Mesenchymal stem cell (in vitro differentiated cells and primary cell): Measurements from ENCODE around the gene RAB14.
A peak's percentile ranks its signal among the peaks of the same experiment; 100 is the strongest.

ENCODE experiments used
- DNase-seq: peaks from one replicate; pipeline ENCODE4 v3.0.0-alpha.2; 2013
- H2AFZ ChIP-seq: one replicate; pipeline ENCODE4 v1.6.1; 2013; ENCODE audit warnings: low read depth, mild to moderate bottlenecking, control low read depth, inconsistent platforms, low read length, moderate library complexity
- H2AK5ac ChIP-seq: 2 replicates; pipeline ENCODE4 v1.6.1; 2013; ENCODE audit warnings: low read length, moderate library complexity, mild to moderate bottlenecking, inconsistent platforms; ENCODE audit not compliant: severe bottlenecking
- H2BK120ac ChIP-seq: one replicate; pipeline ENCODE4 v1.6.1; 2013; ENCODE audit warnings: low read depth, mild to moderate bottlenecking, inconsistent platforms, low read length, moderate library complexity
- H2BK12ac ChIP-seq, 2 experiments: one replicate each; pipeline ENCODE4 v1.6.1; 2013; ENCODE audit warnings: inconsistent platforms in 2 of 2, low read length in 2 of 2, mild to moderate bottlenecking in 2 of 2, moderate library complexity in 2 of 2, control low read depth in 1 of 2
- H2BK15ac ChIP-seq: one replicate; pipeline ENCODE4 v1.6.1; 2013; ENCODE audit warnings: mild to moderate bottlenecking, low read depth, inconsistent platforms; ENCODE audit not compliant: poor library complexity, severe bottlenecking
- H2BK5ac ChIP-seq: 2 replicates; pipeline ENCODE4 v1.6.1; 2013; ENCODE audit warnings: low read depth, mild to moderate bottlenecking, low read length, control low read depth, inconsistent platforms; ENCODE audit not compliant: poor library complexity, severe bottlenecking
- H3K14ac ChIP-seq, 2 experiments: one replicate each; pipeline ENCODE4 v1.6.1; 2013; ENCODE audit warnings: inconsistent platforms in 2 of 2, low read length in 2 of 2, control low read depth in 1 of 2, mild to moderate bottlenecking in 1 of 2, moderate library complexity in 1 of 2
- H3K18ac ChIP-seq, 2 experiments: one replicate each; pipeline ENCODE4 v1.6.1; 2013; ENCODE audit warnings: inconsistent platforms in 2 of 2, low read length in 2 of 2, control low read depth in 1 of 2, low read depth in 1 of 2, mild to moderate bottlenecking in 1 of 2
- H3K23ac ChIP-seq, 2 experiments: one replicate each; pipeline ENCODE4 v1.6.1; 2013; ENCODE audit warnings: inconsistent platforms in 2 of 2, low read length in 2 of 2, mild to moderate bottlenecking in 2 of 2, moderate library complexity in 2 of 2, control low read depth in 1 of 2
- H3K27ac ChIP-seq: 2 replicates; pipeline ENCODE4 v1.5.1; 2013; ENCODE audit warnings: mild to moderate bottlenecking, moderate library complexity, low read length, control low read depth, inconsistent platforms; ENCODE audit not compliant: poor library complexity, severe bottlenecking
- H3K27me3 ChIP-seq, 2 experiments: 2 replicates each; pipeline versions ENCODE4 v1.6.1 to v1.7.0; 2013; ENCODE audit warnings: low read length in 2 of 2, mild to moderate bottlenecking in 2 of 2, moderate library complexity in 2 of 2, control low read depth in 1 of 2, inconsistent platforms in 1 of 2; ENCODE audit not compliant: control insufficient read depth in 1 of 2, insufficient read depth in 1 of 2
- H3K36me3 ChIP-seq, 2 experiments: 2 replicates each; pipeline versions ENCODE4 v1.6.1 to v1.7.0; 2013; ENCODE audit warnings: low read length in 2 of 2, control low read depth in 1 of 2, inconsistent platforms in 1 of 2, low read depth in 1 of 2, mild to moderate bottlenecking in 1 of 2; ENCODE audit not compliant: insufficient read depth in 2 of 2, control insufficient read depth in 1 of 2
- H3K4ac ChIP-seq, 2 experiments: one replicate each; pipeline ENCODE4 v1.6.1; 2013; ENCODE audit warnings: inconsistent platforms in 2 of 2, low read length in 2 of 2, mild to moderate bottlenecking in 2 of 2, moderate library complexity in 2 of 2, control low read depth in 1 of 2, low read depth in 1 of 2
- H3K4me1 ChIP-seq: 2 replicates; pipeline ENCODE4 v1.6.1; 2013; ENCODE audit warnings: low read depth, low read length, control low read depth; ENCODE audit not compliant: control insufficient read depth, insufficient read depth
- H3K4me2 ChIP-seq: 2 replicates; pipeline ENCODE4 v1.6.1; 2013; ENCODE audit warnings: low read length, mild to moderate bottlenecking, inconsistent platforms; ENCODE audit not compliant: poor library complexity, severe bottlenecking
- H3K4me3 ChIP-seq, 2 experiments: 2 replicates each; pipeline versions ENCODE4 v1.5.1 to v1.7.0; 2013; ENCODE audit warnings: low read length in 2 of 2, mild to moderate bottlenecking in 2 of 2, control low read depth in 1 of 2, low read depth in 1 of 2; ENCODE audit not compliant: insufficient read depth in 1 of 2
- H3K79me1 ChIP-seq: replicated peaks from 2 replicates; pipeline ENCODE4 v1.6.1; 2013; ENCODE audit warnings: mild to moderate bottlenecking, control low read depth, low read length, inconsistent platforms; ENCODE audit not compliant: poor library complexity, severe bottlenecking
- H3K9ac ChIP-seq: 2 replicates; pipeline ENCODE4 v1.7.0; 2013; ENCODE audit warnings: mild to moderate bottlenecking, low read length, moderate library complexity
- H3K9me3 ChIP-seq: 2 replicates; pipeline ENCODE4 v1.7.0; 2013; ENCODE audit warnings: mild to moderate bottlenecking, low read length; ENCODE audit not compliant: control insufficient read depth
- H4K8ac ChIP-seq: one replicate; pipeline ENCODE4 v1.6.1; 2013; ENCODE audit warnings: inconsistent platforms, mild to moderate bottlenecking, low read length, moderate library complexity
- H4K91ac ChIP-seq: one replicate; pipeline ENCODE4 v1.6.1; 2013; ENCODE audit warnings: mild to moderate bottlenecking, low read length, inconsistent platforms
- WGBS: methylation state at CpG from one replicate; pipeline ENCODE4 v1.1.7; 2013; ENCODE audit warnings: mixed read lengths; 5-methylcytosine and 5-hydroxymethylcytosine counted together

Gene RAB14

DNA sequence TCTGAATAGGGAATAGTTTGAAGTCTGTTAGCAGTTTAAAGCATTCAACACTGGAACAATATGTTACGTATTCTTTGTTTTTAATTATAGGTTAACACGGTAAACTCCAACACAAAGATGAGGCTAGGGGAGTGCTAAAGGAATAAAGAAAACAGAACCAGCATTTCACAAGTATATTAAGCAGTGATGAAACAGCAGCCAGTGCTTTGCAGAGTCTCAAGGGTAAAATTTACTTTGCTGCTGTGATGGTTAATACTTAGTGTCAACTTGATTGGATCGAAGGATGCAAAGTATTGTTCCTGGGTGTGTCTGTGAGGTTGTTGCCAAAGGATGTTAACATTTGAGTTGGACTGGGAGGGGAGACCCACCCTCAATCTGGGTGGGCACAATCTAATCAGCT is 36.2 kb upstream of the RAB14 start:
- no peak overlapping the region for H3K27ac ChIP-seq
- WGBS, result 94% methylated on average over 3 of the region's 3 CpGs
- no peak overlapping the region for H2BK120ac ChIP-seq
- no peak overlapping the region for H3K18ac ChIP-seq
- H3K9me3 ChIP-seq, result no peaks in the 10 kb centered on the region
- no peak overlapping the region for H4K91ac ChIP-seq
- peaks cover 3% of the 10 kb centered on the region for H3K4me1 ChIP-seq
- H4K8ac ChIP-seq, result no peak overlapping the region
- no peak overlapping the region for H3K4me2 ChIP-seq
- H2BK15ac ChIP-seq, result no peak overlapping the region
- H3K14ac ChIP-seq, result no peak overlapping the region
- no peak for DNase-seq
- no peak overlapping the region for H3K4ac ChIP-seq
- H3K79me1 ChIP-seq, result no peaks in the 10 kb centered on the region
- no peak overlapping the region for H2AK5ac ChIP-seq
- H3K9ac ChIP-seq, result no peak overlapping the region
- no peaks in the 10 kb centered on the region for H3K36me3 ChIP-seq
- no peak overlapping the region for H3K23ac ChIP-seq
- no peak overlapping the region for H3K4me3 ChIP-seq
- H2BK12ac ChIP-seq, result no peak overlapping the region
- H2BK5ac ChIP-seq, result no peak overlapping the region
- no peaks in the 10 kb centered on the region for H3K27me3 ChIP-seq
- H2AFZ ChIP-seq, result no peak overlapping the region

DNA sequence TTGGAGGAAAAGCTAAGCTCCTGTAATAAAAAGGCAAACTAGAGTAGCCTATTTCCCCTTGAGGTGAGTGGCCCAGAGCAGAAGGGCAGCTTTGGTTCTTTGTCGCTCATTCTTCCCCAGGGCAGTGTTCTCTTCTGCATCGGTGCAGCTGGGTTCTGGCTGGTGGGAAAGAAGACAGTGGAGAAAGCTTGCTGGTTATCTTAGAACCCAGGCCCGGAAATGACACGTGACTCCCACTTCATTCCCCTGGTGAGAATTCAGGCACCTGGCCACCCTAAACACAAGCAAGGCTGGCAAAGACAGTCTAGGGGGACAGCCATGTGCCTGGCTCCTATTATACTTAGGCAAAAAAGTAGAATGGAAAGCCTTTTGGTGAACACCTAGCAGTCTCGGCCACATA is 33.8 kb upstream of the RAB14 start:
- Histone ChIP-seq H2AK5ac (no peak overlapping the region), H3K27me3 (no peaks in the 10 kb centered on the region), H3K27ac (no peak overlapping the region), H3K23ac (no peak overlapping the region), H2BK12ac (no peak overlapping the region), H2AFZ (no peak overlapping the region), H3K9ac (no peak overlapping the region), H4K8ac (no peak overlapping the region), H3K14ac (no peak overlapping the region), H3K4me1 (peaks cover 3% of the 10 kb centered on the region), H3K79me1 (no peaks in the 10 kb centered on the region), H2BK120ac (no peak overlapping the region), H2BK5ac (no peak overlapping the region), H3K36me3 (peaks cover 0 to 5% of the 10 kb centered on the region in 2 experiments), H3K4ac (no peak overlapping the region), H3K18ac (no peak overlapping the region), H3K4me3 (no peak overlapping the region), H3K9me3 (no peaks in the 10 kb centered on the region), H2BK15ac (peak overlapping the region; percentile 9), H3K4me2 (no peak overlapping the region), H4K91ac (no peak overlapping the region)
- WGBS, result 94% methylated on average over 5 of the region's 5 CpGs
- no peak for DNase-seq

DNA sequence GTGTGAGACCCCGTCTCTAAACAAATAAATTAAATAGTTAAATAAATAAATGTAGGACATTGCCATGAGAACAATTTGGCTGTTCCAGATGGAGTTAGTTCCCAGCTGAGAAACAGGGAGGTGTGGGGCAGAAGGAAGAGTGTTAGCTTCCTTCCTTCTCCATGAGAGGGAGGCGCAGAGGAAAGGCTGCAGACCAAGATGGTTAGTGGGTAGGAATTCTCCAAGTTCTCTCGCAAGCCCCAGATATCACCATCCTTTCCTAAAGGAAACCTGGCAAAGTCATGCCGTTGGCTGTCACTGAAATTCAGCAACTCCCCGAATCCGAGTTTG is 33.1 kb upstream of the RAB14 start:
- no peak overlapping the region for H4K91ac ChIP-seq
- over 99% methylated on average over 4 of the region's 6 CpGs for WGBS
- no peak for DNase-seq
- H2AK5ac ChIP-seq, result no peak overlapping the region
- H3K4me3 ChIP-seq, result no peak overlapping the region
- H3K18ac ChIP-seq, result no peak overlapping the region
- no peak overlapping the region for H3K4me2 ChIP-seq
- H2BK15ac ChIP-seq, result no peak overlapping the region
- no peak overlapping the region for H2AFZ ChIP-seq
- peak overlapping the region in 1 of 2 experiments; percentile 26 for H2BK12ac ChIP-seq
- no peaks in the 10 kb centered on the region for H3K79me1 ChIP-seq
- no peaks in the 10 kb centered on the region for H3K27me3 ChIP-seq
- no peaks in the 10 kb centered on the region for H3K9me3 ChIP-seq
- peaks cover 0 to 5% of the 10 kb centered on the region in 2 experiments for H3K36me3 ChIP-seq
- H3K23ac ChIP-seq, result no peak overlapping the region
- H4K8ac ChIP-seq, result no peak overlapping the region
- no peak overlapping the region for H2BK5ac ChIP-seq
- H3K14ac ChIP-seq, result peak overlapping the region in 1 of 2 experiments; percentile 18
- peaks cover 3% of the 10 kb centered on the region for H3K4me1 ChIP-seq
- no peak overlapping the region for H3K27ac ChIP-seq
- H2BK120ac ChIP-seq, result no peak overlapping the region
- H3K4ac ChIP-seq, result no peak overlapping the region
- H3K9ac ChIP-seq, result no peak overlapping the region

DNA sequence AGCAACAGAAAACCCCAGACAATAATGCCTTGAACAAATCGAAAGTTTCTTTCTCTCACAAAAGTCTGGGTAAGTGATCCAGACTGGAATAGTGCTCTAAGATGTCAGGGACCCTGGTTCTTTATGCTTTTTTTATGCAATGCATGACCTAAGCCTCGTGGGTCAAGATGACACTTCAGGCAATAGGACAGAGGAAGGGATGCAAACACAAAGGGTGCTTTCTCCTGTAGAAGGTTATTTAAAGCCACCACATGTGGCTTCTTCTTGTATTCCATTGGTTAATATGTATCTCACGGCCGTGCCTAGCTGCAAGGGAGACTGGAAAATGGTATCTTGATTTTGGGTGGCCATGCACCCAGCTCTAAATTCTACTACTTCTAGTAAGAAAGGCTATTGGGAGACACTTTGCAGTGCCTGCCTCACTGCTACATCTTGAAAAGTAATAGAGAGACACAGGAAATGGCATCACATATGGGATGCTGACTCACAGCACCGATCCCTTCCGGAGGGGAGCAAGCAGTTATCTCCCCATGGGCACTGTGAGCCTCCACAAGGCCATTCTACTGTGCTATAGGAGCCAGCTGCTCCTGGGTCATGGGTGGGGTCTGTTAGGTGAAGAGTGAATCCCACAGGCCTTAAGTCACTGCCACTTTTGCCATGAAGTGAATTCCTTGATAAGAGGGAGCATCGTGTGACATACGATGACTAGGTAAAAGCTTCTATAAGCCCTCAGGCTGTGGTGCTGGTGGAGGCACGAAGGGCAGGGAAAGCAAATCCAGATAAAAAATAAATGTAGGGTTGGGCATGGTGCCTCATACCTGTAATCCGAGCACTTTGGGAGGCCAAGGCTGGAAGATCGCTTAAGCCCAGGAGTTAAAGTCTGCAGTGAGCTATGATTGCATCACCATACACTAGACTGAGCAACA is 32.5 kb upstream of the RAB14 start:
- Histone ChIP-seq H3K9ac (no peak overlapping the region), H3K79me1 (no peaks in the 10 kb centered on the region), H3K18ac (peak overlapping the region; percentile 55 to 65), H4K91ac (peak overlapping the region; percentile 14), H2BK15ac (no peak overlapping the region), H2AK5ac (no peak overlapping the region), H3K27me3 (no peaks in the 10 kb centered on the region), H2BK12ac (peak overlapping the region in 1 of 2 experiments; percentile 69), H2AFZ (peak overlapping the region; percentile 64), H3K4me1 (peaks cover 3% of the 10 kb centered on the region), H3K23ac (no peak overlapping the region), H3K14ac (no peak overlapping the region), H3K36me3 (peaks cover 0 to 5% of the 10 kb centered on the region in 2 experiments), H3K9me3 (no peaks in the 10 kb centered on the region), H3K4me2 (no peak overlapping the region), H3K4ac (no peak overlapping the region), H3K27ac (no peak overlapping the region), H2BK5ac (no peak overlapping the region), H4K8ac (peak overlapping the region; percentile 20), H2BK120ac (no peak overlapping the region), H3K4me3 (no peak overlapping the region)
- 46% methylated on average over 11 of the region's 11 CpGs for WGBS
- DNase-seq, result peak; percentile 67
